PC-9 (cell line): ENCODE results near the gene WBP4.

Experiments
- CTCF ChIP-seq: fragments of 200-600 bp; sonication (generic); conservative IDR thresholded peaks from 2 replicates; pipeline ENCODE4 v1.6.1; 2017; ENCODE audit warnings: mixed run types, antibody characterized with exemption, mild to moderate bottlenecking, moderate library complexity
- EZH2 ChIP-seq: fragments of 200-600 bp; sonication (generic); IDR thresholded peaks from 2 replicates; pipeline ENCODE4 v1.8.0; 2017; ENCODE audit warnings: antibody characterized with exemption, low read depth

- TF ChIP-seq CTCF (no peak), EZH2 (no peak)
Observed at GRCh38 chr13:41056194-41056593, 5.1 kb upstream of the WBP4 start.
